H9 (cell line): ENCODE measurements around the gene BAHD1. TPM values are rescaled to one million over a fixed set of nuclear protein-coding genes. Genes with fewer than 3 reads are reported as not detected.

Source experiments
- DNase-seq: peaks from one replicate; pipeline ENCODE4 v3.0.0-alpha.2; 2017
- H2AFZ ChIP-seq: one replicate; pipeline ENCODE4 v1.6.1; 2013; ENCODE audit warnings: mild to moderate bottlenecking, low read length, control low read depth, moderate library complexity
- H2AK5ac ChIP-seq: 2 replicates; pipeline ENCODE4 v1.6.1; 2013; ENCODE audit warnings: low read length, control low read depth, mixed read lengths; ENCODE audit not compliant: insufficient read length
- H2BK120ac ChIP-seq: one replicate; pipeline ENCODE4 v1.6.1; 2013; ENCODE audit warnings: low read depth, mild to moderate bottlenecking, low read length, control low read depth, inconsistent platforms; ENCODE audit not compliant: poor library complexity, severe bottlenecking
- H2BK12ac ChIP-seq: 2 replicates; pipeline ENCODE4 v1.6.1; 2013; ENCODE audit warnings: low read length, control low read depth, mixed read lengths, low read depth; ENCODE audit not compliant: insufficient read length
- H2BK15ac ChIP-seq: 2 replicates; pipeline ENCODE4 v1.6.1; 2013; ENCODE audit warnings: low read depth, low read length, control low read depth
- H2BK20ac ChIP-seq: one replicate; pipeline ENCODE4 v1.6.1; 2013; ENCODE audit warnings: low read depth, mild to moderate bottlenecking, low read length, control low read depth, inconsistent platforms; ENCODE audit not compliant: poor library complexity, severe bottlenecking
- H2BK5ac ChIP-seq: 2 replicates; pipeline ENCODE4 v1.6.1; 2013; ENCODE audit warnings: low read length, control low read depth, mixed read lengths; ENCODE audit not compliant: insufficient read length
- H3K14ac ChIP-seq: 2 replicates; pipeline ENCODE4 v1.6.1; 2013; ENCODE audit warnings: low read length, control low read depth; ENCODE audit not compliant: insufficient read depth
- H3K18ac ChIP-seq: 2 replicates; pipeline ENCODE4 v1.6.1; 2013; ENCODE audit warnings: low read depth, mild to moderate bottlenecking, mixed read lengths, low read length, control low read depth; ENCODE audit not compliant: insufficient read length
- H3K23ac ChIP-seq: 2 replicates; pipeline ENCODE4 v1.6.1; 2013; ENCODE audit warnings: low read length, control low read depth, mixed read lengths, low read depth; ENCODE audit not compliant: insufficient read length
- H3K23me2 ChIP-seq: 2 replicates; pipeline ENCODE4 v1.6.1; 2013; ENCODE audit warnings: low read depth, mild to moderate bottlenecking, mixed read lengths, low read length, control low read depth; ENCODE audit not compliant: insufficient read length, poor library complexity, severe bottlenecking
- H3K27ac ChIP-seq: 2 replicates; pipeline ENCODE4 v1.5.1; 2013; ENCODE audit warnings: low read length, control low read depth, mixed read lengths, low read depth; ENCODE audit not compliant: insufficient read length
- H3K27me3 ChIP-seq: 2 replicates; pipeline ENCODE4 v1.6.1; 2013; ENCODE audit warnings: low read length, control low read depth, inconsistent platforms; ENCODE audit not compliant: insufficient read depth
- H3K4ac ChIP-seq: 2 replicates; pipeline ENCODE4 v1.6.1; 2013; ENCODE audit warnings: low read depth, mild to moderate bottlenecking, control low read depth, inconsistent platforms, low read length, moderate library complexity
- H3K4me1 ChIP-seq: 2 replicates; pipeline ENCODE4 v1.6.1; 2013; ENCODE audit warnings: low read length, control low read depth, inconsistent platforms; ENCODE audit not compliant: insufficient read depth
- H3K4me2 ChIP-seq: 2 replicates; pipeline ENCODE4 v1.6.1; 2013; ENCODE audit warnings: low read length, control low read depth, mixed read lengths; ENCODE audit not compliant: insufficient read length, insufficient read depth
- H3K56ac ChIP-seq: 2 replicates; pipeline ENCODE4 v1.6.1; 2013; ENCODE audit warnings: low read depth, mild to moderate bottlenecking, mixed read lengths, low read length, control low read depth; ENCODE audit not compliant: insufficient read length
- H3K79me1 ChIP-seq: 2 replicates; pipeline ENCODE4 v1.6.1; 2013; ENCODE audit warnings: low read depth, mild to moderate bottlenecking, moderate library complexity, low read length, control low read depth, inconsistent platforms; ENCODE audit not compliant: insufficient read depth, poor library complexity, severe bottlenecking
- H3K79me2 ChIP-seq: 2 replicates; pipeline ENCODE4 v1.6.1; 2013; ENCODE audit warnings: low read length, control low read depth, inconsistent platforms; ENCODE audit not compliant: insufficient read depth
- H3K9ac ChIP-seq: 2 replicates; pipeline ENCODE4 v1.6.1; 2013; ENCODE audit warnings: low read length, control low read depth, mixed read lengths; ENCODE audit not compliant: insufficient read length; ENCODE audit errors: extremely low read depth
- H3K9me3 ChIP-seq: one replicate; pipeline ENCODE4 v1.6.1; 2013; ENCODE audit warnings: low read depth, low read length, inconsistent platforms; ENCODE audit not compliant: control insufficient read depth
- H3T11ph ChIP-seq: one replicate; pipeline ENCODE4 v1.6.1; 2013; ENCODE audit warnings: mild to moderate bottlenecking, low read length, control low read depth, inconsistent platforms
- H4K20me1 ChIP-seq: one replicate; pipeline ENCODE4 v1.6.1; 2013; ENCODE audit not compliant: control insufficient read depth, insufficient read length, insufficient read depth
- H4K5ac ChIP-seq: 2 replicates; pipeline ENCODE4 v1.6.1; 2013; ENCODE audit warnings: low read depth, mild to moderate bottlenecking, mixed read lengths, low read length, control low read depth; ENCODE audit not compliant: insufficient read length
- H4K8ac ChIP-seq: replicated peaks from 2 replicates; pipeline ENCODE4 v1.6.1; 2013; ENCODE audit warnings: low read length, control low read depth, mixed read lengths, low read depth; ENCODE audit not compliant: insufficient read length
- H4K91ac ChIP-seq: 2 replicates; pipeline ENCODE4 v1.6.1; 2013; ENCODE audit warnings: low read depth, mild to moderate bottlenecking, moderate library complexity, mixed read lengths, low read length, control low read depth; ENCODE audit not compliant: insufficient read length
- H3K27ac Mint-ChIP-seq, 3 experiments: 2 replicates in 2 of 3; 3 replicates in 1 of 3; pipeline ENCODE4 v1.8.0; 2020 to 2021; ENCODE audit warnings: mixed read lengths in 3 of 3, mild to moderate bottlenecking in 1 of 3, moderate library complexity in 1 of 3
- H3K27me3 Mint-ChIP-seq: 2 replicates; pipeline ENCODE4 v1.8.0; 2021; ENCODE audit warnings: low read depth, mild to moderate bottlenecking, moderate library complexity, mixed read lengths
- H3K36me3 Mint-ChIP-seq, 3 experiments: 2 replicates in 2 of 3; 3 replicates in 1 of 3; pipeline ENCODE4 v1.8.0; 2020 to 2021; ENCODE audit warnings: low read depth in 3 of 3, mixed read lengths in 3 of 3; ENCODE audit not compliant: insufficient read depth in 1 of 3
- H3K4me1 Mint-ChIP-seq, 2 experiments: 2 replicates each; pipeline ENCODE4 v1.8.0; 2020; ENCODE audit warnings: mixed read lengths in 2 of 2
- H3K4me3 Mint-ChIP-seq, 2 experiments: 2 replicates in 1 of 2; 3 replicates in 1 of 2; pipeline ENCODE4 v1.8.0; 2020 to 2021; ENCODE audit warnings: mild to moderate bottlenecking in 2 of 2, mixed read lengths in 2 of 2, moderate library complexity in 1 of 2
- H3K9me3 Mint-ChIP-seq, 2 experiments: 2 replicates in 1 of 2; 3 replicates in 1 of 2; pipeline ENCODE4 v1.8.0; 2020; ENCODE audit warnings: mild to moderate bottlenecking in 2 of 2, mixed read lengths in 2 of 2, moderate library complexity in 1 of 2
- whole genome bisulfite sequencing: extraction: QIAGEN DNeasy Blood & Tissue Kit; methylation state at CpG from one replicate; pipeline ENCODE4 v1.1.7; 2013; ENCODE audit warnings: missing lambda C conversion rate, low lambda C conversion rate, mixed read lengths; ENCODE audit not compliant: insufficient read length; ENCODE audit errors: extremely low coverage; 5-methylcytosine and 5-hydroxymethylcytosine counted together
- total RNA-seq: library from RNA; stranded (reverse); gene quantifications from 2 replicates; pipeline ENCODE4 v1.2.1, GENCODE V29; 2021
- TF ChIP-seq, protein P1 (sequence below): fragments of 200-600 bp; sonication (generic); conservative IDR thresholded peaks from 3 replicates; pipeline ENCODE4 v1.8.0; 2021; ENCODE audit warnings: antibody characterized with exemption, mild to moderate bottlenecking

The BAHD1 gene
- total RNA-seq, 1 experiment from 2014 or later = 54.1 TPM

GRCh38 chr15:40420793-40421192 lies 20.0 kb upstream of the BAHD1 start:
- no CpG with 5 or more reads among the region's 3 CpGs for WGBS
- Histone ChIP-seq H2BK15ac (no peak overlapping the region), H4K20me1 (no peaks in the 10 kb centered on the region), H2BK12ac (no peak overlapping the region), H3K4me2 (no peak overlapping the region), H4K91ac (no peak overlapping the region), H3T11ph (no peak overlapping the region), H2AFZ (no peak overlapping the region), H3K79me1 (no peaks in the 10 kb centered on the region), H3K79me2 (no peaks in the 10 kb centered on the region), H4K8ac (no peak overlapping the region), H2BK20ac (no peak overlapping the region), H2BK5ac (no peak overlapping the region), H3K18ac (no peak overlapping the region), H4K5ac (no peak overlapping the region), H3K4me1 (no peaks in the 10 kb centered on the region), H3K9me3 (no peaks in the 10 kb centered on the region), H3K14ac (no peak overlapping the region), H3K27ac (no peak overlapping the region), H3K56ac (no peak overlapping the region), H3K4ac (no peak overlapping the region), H3K27me3 (no peaks in the 10 kb centered on the region), H3K23me2 (no peaks in the 10 kb centered on the region), H3K23ac (no peak overlapping the region), H2AK5ac (no peak overlapping the region), H2BK120ac (no peak overlapping the region), H3K9ac (no peak overlapping the region)
- peaks cover 9 to 12% of the 10 kb centered on the region in 2 experiments for H3K4me1 Mint-ChIP-seq
- H3K36me3 Mint-ChIP-seq = peaks cover 4 to 26% (median 24%) of the 10 kb centered on the region in 3 experiments; a peak in 6 of 7 replicates
- TF ChIP-seq, protein P1, sequence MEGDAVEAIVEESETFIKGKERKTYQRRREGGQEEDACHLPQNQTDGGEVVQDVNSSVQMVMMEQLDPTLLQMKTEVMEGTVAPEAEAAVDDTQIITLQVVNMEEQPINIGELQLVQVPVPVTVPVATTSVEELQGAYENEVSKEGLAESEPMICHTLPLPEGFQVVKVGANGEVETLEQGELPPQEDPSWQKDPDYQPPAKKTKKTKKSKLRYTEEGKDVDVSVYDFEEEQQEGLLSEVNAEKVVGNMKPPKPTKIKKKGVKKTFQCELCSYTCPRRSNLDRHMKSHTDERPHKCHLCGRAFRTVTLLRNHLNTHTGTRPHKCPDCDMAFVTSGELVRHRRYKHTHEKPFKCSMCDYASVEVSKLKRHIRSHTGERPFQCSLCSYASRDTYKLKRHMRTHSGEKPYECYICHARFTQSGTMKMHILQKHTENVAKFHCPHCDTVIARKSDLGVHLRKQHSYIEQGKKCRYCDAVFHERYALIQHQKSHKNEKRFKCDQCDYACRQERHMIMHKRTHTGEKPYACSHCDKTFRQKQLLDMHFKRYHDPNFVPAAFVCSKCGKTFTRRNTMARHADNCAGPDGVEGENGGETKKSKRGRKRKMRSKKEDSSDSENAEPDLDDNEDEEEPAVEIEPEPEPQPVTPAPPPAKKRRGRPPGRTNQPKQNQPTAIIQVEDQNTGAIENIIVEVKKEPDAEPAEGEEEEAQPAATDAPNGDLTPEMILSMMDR = no peak
- peak overlapping the region in 2 of 3 experiments; percentile 28 to 60; a peak in 2 of 7 replicates for H3K27ac Mint-ChIP-seq
- peaks cover 4% of the 10 kb centered on the region; the same call in 1 of the 2 replicates for H3K27me3 Mint-ChIP-seq
- H3K9me3 Mint-ChIP-seq = no peaks in the 10 kb centered on the region
- no peak overlapping the region; a peak in 1 of 5 replicates for H3K4me3 Mint-ChIP-seq
- peak; percentile 40 for DNase-seq
